SJCRH30 (cell line): ENCODE results near the gene PI4K2A. TPM values are rescaled to one million over a fixed set of nuclear protein-coding genes. Genes with fewer than 3 reads are reported as not detected.
"Not testable (repeated sequence)": the region's sequence is repeated elsewhere in the genome, so short reads cannot be mapped to it uniquely, and the experiment has no call there.

Source experiments
- DNase-seq, 2 experiments: peaks; one replicate each; pipeline ENCODE4 v3.0.0-alpha.2; 2015 to 2020
- H3K27ac ChIP-seq: fragments of 250-450 bp; sonication (Bioruptor Pico); 2 replicates; pipeline ENCODE4 v1.5.1; 2020; ENCODE audit warnings: mild to moderate bottlenecking, moderate library complexity
- H3K27me3 ChIP-seq: fragments of 250-450 bp; sonication (Bioruptor Pico); 2 replicates; pipeline ENCODE4 v1.5.1; 2020; ENCODE audit warnings: mild to moderate bottlenecking, moderate library complexity
- H3K36me3 ChIP-seq: fragments of 250-450 bp; sonication (Bioruptor Pico); 2 replicates; pipeline ENCODE4 v1.5.1; 2020; ENCODE audit warnings: mild to moderate bottlenecking, moderate library complexity
- H3K4me1 ChIP-seq: fragments of 250-450 bp; sonication (Bioruptor Pico); 2 replicates; pipeline ENCODE4 v1.5.1; 2020; ENCODE audit warnings: mild to moderate bottlenecking, moderate library complexity
- H3K4me3 ChIP-seq: fragments of 250-450 bp; sonication (Bioruptor Pico); 2 replicates; pipeline ENCODE4 v1.5.1; 2020; ENCODE audit warnings: mild to moderate bottlenecking, moderate library complexity
- H3K9me3 ChIP-seq: fragments of 250-450 bp; sonication (Bioruptor Pico); replicated peaks from 2 replicates; pipeline ENCODE4 v1.5.1; 2020; ENCODE audit warnings: mild to moderate bottlenecking, moderate library complexity
- total RNA-seq: library from RNA; depleted of rRNA; stranded (reverse); fragments of >200 nt; shearing (Covaris generic); gene quantifications from 2 replicates; pipeline ENCODE4 v1.2.3, GENCODE V29; 2014

The PI4K2A gene
- total RNA-seq, 1 experiment from 2014 or later, result 19.4 TPM

GRCh38 chr10:97643441-97643985 is 3.0 kb downstream of the PI4K2A start:
- Histone ChIP-seq H3K36me3 (peaks cover 18% of the 10 kb centered on the region), H3K4me3 (no peak overlapping the region), H3K27me3 (no peaks in the 10 kb centered on the region), H3K27ac (no peak overlapping the region), H3K9me3 (no peaks in the 10 kb centered on the region), H3K4me1 (peaks cover 5% of the 10 kb centered on the region)
- no peak for DNase-seq

- Histone ChIP-seq H3K4me1 (peaks cover 13% of the 10 kb centered on the region), H3K27ac (no peak overlapping the region), H3K9me3 (no peaks in the 10 kb centered on the region), H3K27me3 (no peaks in the 10 kb centered on the region), H3K36me3 (peaks cover 18% of the 10 kb centered on the region), H3K4me3 (no peak overlapping the region)
- DNase-seq, result no peak
Observed at GRCh38 chr10:97644936-97645335, 4.5 kb downstream of the PI4K2A start.

- Histone ChIP-seq H3K27ac (no peak overlapping the region), H3K9me3 (no peaks in the 10 kb centered on the region), H3K4me3 (no peak overlapping the region), H3K36me3 (peaks cover 28% of the 10 kb centered on the region), H3K4me1 (peaks cover 8% of the 10 kb centered on the region), H3K27me3 (no peaks in the 10 kb centered on the region)
- DNase-seq, result no peak
Observed at GRCh38 chr10:97647556-97647955, 7.1 kb downstream of the PI4K2A start.

GRCh38 chr10:97648562-97649404 is 8.3 kb downstream of the PI4K2A start:
- peak; percentile 20 to 44 for DNase-seq
- Histone ChIP-seq H3K27ac (no peak overlapping the region), H3K27me3 (no peaks in the 10 kb centered on the region), H3K36me3 (peaks cover 29% of the 10 kb centered on the region), H3K4me1 (peaks cover 8% of the 10 kb centered on the region), H3K9me3 (no peaks in the 10 kb centered on the region), H3K4me3 (no peak overlapping the region)

GRCh38 chr10:97649405-97649750 is 8.9 kb downstream of the PI4K2A start:
- H3K27me3 ChIP-seq, H3K27ac ChIP-seq, H3K9me3 ChIP-seq, H3K4me3 ChIP-seq, DNase-seq, H3K4me1 ChIP-seq: not testable (repeated sequence)
- H3K36me3 ChIP-seq, result peaks cover 25% of the 10 kb centered on the region

GRCh38 chr10:97650726-97651125 is 10.3 kb downstream of the PI4K2A start:
- peaks cover 20% of the 10 kb centered on the region for H3K36me3 ChIP-seq
- H3K9me3 ChIP-seq, result no peaks in the 10 kb centered on the region
- H3K27ac ChIP-seq, result no peak overlapping the region
- DNase-seq, result no peak
- H3K4me3 ChIP-seq, result no peak overlapping the region
- H3K4me1 ChIP-seq, result peaks cover 8% of the 10 kb centered on the region
- no peaks in the 10 kb centered on the region for H3K27me3 ChIP-seq

- H3K4me3 ChIP-seq, result no peak overlapping the region
- H3K27me3 ChIP-seq, result no peaks in the 10 kb centered on the region
- peaks cover 8% of the 10 kb centered on the region for H3K4me1 ChIP-seq
- H3K27ac ChIP-seq, result no peak overlapping the region
- no peak for DNase-seq
- no peaks in the 10 kb centered on the region for H3K9me3 ChIP-seq
- peaks cover 26% of the 10 kb centered on the region for H3K36me3 ChIP-seq
Observed at GRCh38 chr10:97651773-97652172, 11.3 kb downstream of the PI4K2A start.

GRCh38 chr10:97656777-97657176 is 16.3 kb downstream of the PI4K2A start:
- no peaks in the 10 kb centered on the region for H3K27me3 ChIP-seq
- DNase-seq, result no peak
- H3K4me3 ChIP-seq, result no peak overlapping the region
- no peaks in the 10 kb centered on the region for H3K4me1 ChIP-seq
- peaks cover 23% of the 10 kb centered on the region for H3K36me3 ChIP-seq
- no peak overlapping the region for H3K27ac ChIP-seq
- H3K9me3 ChIP-seq, result no peaks in the 10 kb centered on the region

- no peak overlapping the region for H3K27ac ChIP-seq
- DNase-seq, result no peak
- H3K36me3 ChIP-seq, result peaks cover 26% of the 10 kb centered on the region
- H3K9me3 ChIP-seq, result no peaks in the 10 kb centered on the region
- no peak overlapping the region for H3K4me3 ChIP-seq
- H3K27me3 ChIP-seq, result no peaks in the 10 kb centered on the region
- no peaks in the 10 kb centered on the region for H3K4me1 ChIP-seq
Observed at GRCh38 chr10:97659589-97659988, 19.1 kb downstream of the PI4K2A start.

- Histone ChIP-seq H3K27me3 (no peaks in the 10 kb centered on the region), H3K36me3 (peaks cover 23% of the 10 kb centered on the region), H3K4me3 (no peak overlapping the region), H3K4me1 (no peaks in the 10 kb centered on the region), H3K27ac (no peak overlapping the region), H3K9me3 (no peaks in the 10 kb centered on the region)
- DNase-seq, result no peak
Observed at GRCh38 chr10:97664282-97664850, 23.9 kb downstream of the PI4K2A start.

- no peak for DNase-seq
- Histone ChIP-seq H3K4me1 (no peaks in the 10 kb centered on the region), H3K36me3 (peaks cover 25% of the 10 kb centered on the region), H3K27ac (no peak overlapping the region), H3K4me3 (no peak overlapping the region), H3K27me3 (no peaks in the 10 kb centered on the region), H3K9me3 (no peaks in the 10 kb centered on the region)
Observed at GRCh38 chr10:97666992-97667391, 26.5 kb downstream of the PI4K2A start.

- Histone ChIP-seq H3K36me3 (peaks cover 26% of the 10 kb centered on the region), H3K27ac (no peak overlapping the region), H3K27me3 (no peaks in the 10 kb centered on the region), H3K9me3 (no peaks in the 10 kb centered on the region), H3K4me3 (no peak overlapping the region), H3K4me1 (no peaks in the 10 kb centered on the region)
- no peak for DNase-seq
Observed at GRCh38 chr10:97667463-97667862, 27.0 kb downstream of the PI4K2A start.

GRCh38 chr10:97669571-97669970 is 29.1 kb downstream of the PI4K2A start:
- Histone ChIP-seq H3K27me3 (no peaks in the 10 kb centered on the region), H3K4me3 (no peak overlapping the region), H3K27ac (no peak overlapping the region), H3K36me3 (peaks cover 31% of the 10 kb centered on the region), H3K9me3 (no peaks in the 10 kb centered on the region), H3K4me1 (peaks cover 4% of the 10 kb centered on the region; the same call in 1 of the 2 replicates)
- no peak for DNase-seq

GRCh38 chr10:97673736-97674525 is 33.5 kb downstream of the PI4K2A start:
- Histone ChIP-seq H3K4me1 (peaks cover 4% of the 10 kb centered on the region; the same call in 1 of the 2 replicates), H3K9me3 (no peaks in the 10 kb centered on the region), H3K27me3 (no peaks in the 10 kb centered on the region), H3K27ac (no peak overlapping the region), H3K36me3 (peaks cover 38% of the 10 kb centered on the region), H3K4me3 (no peak overlapping the region)
- DNase-seq, result peak; percentile 53 to 58

GRCh38 chr10:97675222-97675621 is 34.8 kb downstream of the PI4K2A start:
- H3K4me1 ChIP-seq, result peaks cover 4% of the 10 kb centered on the region; the same call in 1 of the 2 replicates
- peaks cover 33% of the 10 kb centered on the region for H3K36me3 ChIP-seq
- DNase-seq, result no peak
- H3K4me3 ChIP-seq, result no peak overlapping the region
- H3K27ac ChIP-seq, result no peak overlapping the region
- H3K27me3 ChIP-seq, result no peaks in the 10 kb centered on the region
- no peaks in the 10 kb centered on the region for H3K9me3 ChIP-seq
